ENCODE data around the gene ELAPOR1. TPM values are rescaled to one million over a fixed set of nuclear protein-coding genes. Genes with fewer than 3 reads are reported as not detected.

ELAPOR1 gene
- total RNA-seq, 1 donor = 0.43 TPM

DNA sequence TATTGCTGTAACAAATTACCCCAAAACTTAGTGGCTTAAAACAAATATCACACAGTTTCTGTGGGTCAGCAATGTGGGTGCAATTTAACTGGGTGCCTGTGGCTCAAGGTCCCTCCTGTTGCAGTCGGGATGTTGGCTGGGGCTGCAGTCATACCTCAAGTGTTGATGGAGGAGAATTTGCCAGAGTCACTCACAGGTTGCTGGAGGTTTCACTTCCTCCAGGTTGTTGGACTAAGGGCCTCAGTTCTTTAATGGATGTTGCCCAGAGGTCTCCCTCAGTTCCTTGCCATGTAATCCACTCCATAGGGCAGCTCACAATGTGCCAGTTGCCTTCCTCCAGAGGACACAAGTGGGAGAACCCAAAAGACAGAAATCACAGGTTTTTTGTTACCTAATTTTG, 35.6 kb upstream of the ELAPOR1 start:
- no peak for DNase-seq (ENCODE audit: low read depth)
- TF ChIP-seq, protein P1, sequence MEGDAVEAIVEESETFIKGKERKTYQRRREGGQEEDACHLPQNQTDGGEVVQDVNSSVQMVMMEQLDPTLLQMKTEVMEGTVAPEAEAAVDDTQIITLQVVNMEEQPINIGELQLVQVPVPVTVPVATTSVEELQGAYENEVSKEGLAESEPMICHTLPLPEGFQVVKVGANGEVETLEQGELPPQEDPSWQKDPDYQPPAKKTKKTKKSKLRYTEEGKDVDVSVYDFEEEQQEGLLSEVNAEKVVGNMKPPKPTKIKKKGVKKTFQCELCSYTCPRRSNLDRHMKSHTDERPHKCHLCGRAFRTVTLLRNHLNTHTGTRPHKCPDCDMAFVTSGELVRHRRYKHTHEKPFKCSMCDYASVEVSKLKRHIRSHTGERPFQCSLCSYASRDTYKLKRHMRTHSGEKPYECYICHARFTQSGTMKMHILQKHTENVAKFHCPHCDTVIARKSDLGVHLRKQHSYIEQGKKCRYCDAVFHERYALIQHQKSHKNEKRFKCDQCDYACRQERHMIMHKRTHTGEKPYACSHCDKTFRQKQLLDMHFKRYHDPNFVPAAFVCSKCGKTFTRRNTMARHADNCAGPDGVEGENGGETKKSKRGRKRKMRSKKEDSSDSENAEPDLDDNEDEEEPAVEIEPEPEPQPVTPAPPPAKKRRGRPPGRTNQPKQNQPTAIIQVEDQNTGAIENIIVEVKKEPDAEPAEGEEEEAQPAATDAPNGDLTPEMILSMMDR (IDR thresholded peaks at IDR 0.05; ENCODE audit: insufficient read depth, low read depth, low read length) = no peak
- H3K4me3 ChIP-seq (ENCODE audit: low read depth, low read length) = no peak overlapping the region

DNA sequence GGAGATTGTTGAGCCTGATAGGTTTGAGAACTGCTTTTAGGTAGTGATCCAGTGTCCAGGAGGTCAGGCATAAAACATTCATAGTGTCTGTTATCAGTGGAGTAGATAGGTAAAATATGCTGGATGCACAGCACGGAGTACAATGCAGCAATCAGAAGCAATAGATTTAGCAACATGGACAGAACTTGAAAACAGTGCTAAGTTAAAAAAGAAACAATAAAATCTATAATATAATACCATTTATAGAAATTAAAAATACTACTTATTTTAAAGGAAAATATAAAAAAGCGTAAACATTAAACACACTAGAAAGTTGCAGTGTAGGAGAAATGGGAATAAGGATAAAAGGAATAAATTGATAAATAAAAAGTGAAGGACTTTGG, 34.7 kb upstream of the ELAPOR1 start:
- TF ChIP-seq, protein P1 (IDR thresholded peaks at IDR 0.05; ENCODE audit: insufficient read depth, low read depth, low read length) = no peak
- H3K4me3 ChIP-seq (ENCODE audit: low read depth, low read length) = no peak overlapping the region
- no peak for DNase-seq (ENCODE audit: low read depth)

DNA sequence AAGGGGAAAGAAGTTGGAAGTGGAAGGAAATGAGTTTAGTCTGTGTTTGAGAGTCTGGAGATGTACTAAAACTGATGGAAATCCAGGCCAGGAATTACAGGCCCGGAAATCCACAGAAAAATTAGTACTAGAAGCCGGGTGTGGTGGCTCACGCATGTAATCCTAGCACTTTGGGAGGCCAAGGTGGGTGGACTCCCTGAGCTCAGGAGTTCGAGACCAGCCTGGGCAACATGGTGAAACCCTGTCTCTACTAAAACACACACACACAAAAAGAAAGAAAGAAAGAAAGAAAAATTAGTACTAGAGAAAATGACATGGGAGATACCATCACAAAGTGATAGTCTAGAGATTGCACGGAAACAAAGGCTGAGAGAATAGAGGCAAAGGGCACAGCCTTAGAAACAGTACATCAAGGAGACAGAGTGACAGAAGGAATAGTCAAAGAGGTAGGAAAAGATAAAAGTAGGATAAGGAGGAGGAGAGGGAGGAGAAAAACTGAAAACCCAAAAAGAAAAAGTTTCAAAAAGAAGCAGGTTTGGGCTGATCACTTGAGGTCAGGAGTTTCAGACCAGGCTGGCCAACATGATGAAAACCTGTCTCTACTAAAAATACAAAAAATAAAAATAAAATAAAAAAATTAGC, 33.4 kb upstream of the ELAPOR1 start:
- TF ChIP-seq, protein P1 (IDR thresholded peaks at IDR 0.05; ENCODE audit: insufficient read depth, low read depth, low read length) = no peak
- no peak overlapping the region for H3K4me3 ChIP-seq (ENCODE audit: low read depth, low read length)
- no peak for DNase-seq (ENCODE audit: low read depth)

DNA sequence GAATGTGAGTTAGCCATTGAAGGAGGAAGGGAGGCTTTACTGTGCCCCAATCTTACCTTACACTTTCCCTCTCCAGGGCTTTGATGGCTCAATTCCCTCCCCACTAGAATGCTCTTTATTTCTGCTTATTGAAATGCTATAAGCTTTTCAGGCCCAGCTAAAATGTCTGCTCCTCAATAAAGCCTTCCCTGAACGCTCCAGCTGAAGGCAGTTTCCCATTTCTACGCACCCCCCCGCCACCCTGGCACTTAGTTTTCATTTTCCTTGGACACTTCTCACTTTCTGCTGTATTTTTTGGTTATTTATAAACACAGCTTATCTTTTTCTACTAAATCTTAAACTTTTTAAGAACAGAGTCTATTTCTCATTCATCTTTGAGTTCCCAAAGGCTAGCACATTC, 30.4 kb upstream of the ELAPOR1 start:
- no peak overlapping the region for H3K4me3 ChIP-seq (ENCODE audit: low read depth, low read length)
- DNase-seq (ENCODE audit: low read depth) = no peak
- TF ChIP-seq, protein P1 (IDR thresholded peaks at IDR 0.05; ENCODE audit: insufficient read depth, low read depth, low read length) = no peak

DNA sequence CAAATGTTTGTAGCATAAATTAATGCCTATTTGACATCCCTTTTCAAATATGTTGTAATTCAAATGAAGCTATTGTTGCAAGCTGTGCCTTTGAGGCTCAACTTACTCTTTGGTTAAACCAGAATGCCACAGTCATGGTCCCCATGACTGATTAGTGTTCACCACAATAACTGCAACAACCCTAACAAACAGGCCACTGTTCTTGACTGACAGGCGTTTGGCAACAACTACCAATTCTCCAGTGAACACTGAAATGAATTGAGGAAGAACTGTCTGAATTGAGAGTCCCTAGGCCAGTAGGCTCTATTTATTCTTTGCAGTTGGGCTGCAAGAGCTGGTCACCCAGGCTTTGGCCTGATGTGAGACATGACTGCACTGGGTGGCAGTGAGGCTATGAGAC, 30.0 kb upstream of the ELAPOR1 start:
- H3K4me3 ChIP-seq (ENCODE audit: low read depth, low read length) = no peak overlapping the region
- no peak for DNase-seq (ENCODE audit: low read depth)
- TF ChIP-seq, protein P1 (IDR thresholded peaks at IDR 0.05; ENCODE audit: insufficient read depth, low read depth, low read length) = no peak

DNA sequence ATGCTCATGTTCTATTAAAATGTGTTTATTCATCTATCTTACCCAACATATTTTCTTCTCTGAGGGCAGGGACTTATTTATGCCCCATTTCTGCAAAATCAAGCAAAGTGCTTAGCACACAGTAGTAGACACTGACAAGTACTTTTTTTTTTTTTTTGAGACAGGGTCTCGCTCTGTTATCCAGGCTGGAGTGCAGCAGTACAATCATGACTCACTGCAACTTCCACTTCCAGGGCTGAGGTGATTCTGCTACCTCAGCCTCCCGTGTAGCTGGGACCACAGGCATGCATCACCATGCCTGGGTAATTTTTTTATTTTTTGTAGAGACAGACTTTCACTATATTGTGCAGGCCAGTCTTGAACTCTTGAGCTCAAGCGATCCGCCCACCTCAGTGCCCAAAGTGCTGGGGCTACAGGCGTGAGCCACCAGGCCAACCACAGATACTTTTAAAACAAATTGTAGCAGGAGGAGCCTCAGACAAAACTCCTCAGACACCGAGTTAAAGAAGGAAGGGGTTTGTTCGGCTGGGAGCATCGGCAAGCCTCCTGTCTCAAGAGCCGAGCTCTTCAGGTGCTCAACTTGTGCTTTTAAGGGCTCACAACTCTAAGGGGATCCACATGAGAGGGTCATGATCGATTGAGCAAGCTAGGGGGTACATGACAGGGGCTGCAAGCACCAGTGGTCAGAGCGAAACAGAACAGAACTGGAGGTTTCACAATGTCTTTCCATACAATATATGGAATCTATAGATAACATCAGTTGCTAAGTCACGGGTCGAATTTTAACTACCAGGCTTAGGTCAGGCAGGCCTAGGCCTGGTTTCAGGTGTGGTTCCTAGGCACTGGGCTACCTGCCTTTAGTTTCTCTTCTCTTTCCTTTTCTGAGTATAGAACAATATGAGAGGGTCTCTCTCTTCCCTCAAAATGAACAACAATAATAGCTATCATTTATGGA, 29.1 kb upstream of the ELAPOR1 start:
- TF ChIP-seq, protein P1 (IDR thresholded peaks at IDR 0.05; ENCODE audit: insufficient read depth, low read depth, low read length) = no peak
- no peak for DNase-seq (ENCODE audit: low read depth)
- no peak overlapping the region for H3K4me3 ChIP-seq (ENCODE audit: low read depth, low read length)

Data from fibroblast of villous mesenchyme (primary cell).